NB4 (cell line): Measurements from ENCODE around the gene ZNF26.
A peak's percentile ranks its signal among the peaks of the same experiment; 100 is the strongest.
"Not testable (repeated sequence)": the region's sequence is repeated elsewhere in the genome, so short reads cannot be mapped to it uniquely, and the experiment has no call there.

Experiments used
- CTCF ChIP-seq: IDR thresholded peaks from one replicate; pipeline ENCODE4 v1.5.1; 2012; ENCODE audit warnings: low read depth, low read length
- MAX ChIP-seq: IDR thresholded peaks from 2 replicates; pipeline ENCODE4 v1.6.1; 2011; ENCODE audit warnings: low read depth, low read length
- MYC ChIP-seq: IDR thresholded peaks from 2 replicates; pipeline ENCODE4 v1.6.1; 2011; ENCODE audit warnings: low read depth, low read length
- POLR2A ChIP-seq: IDR thresholded peaks from 2 replicates; pipeline ENCODE4 v1.6.1; 2011; ENCODE audit warnings: mild to moderate bottlenecking; ENCODE audit not compliant: insufficient read length; ENCODE audit errors: extremely low read depth

GRCh38 chr12:132976870-132977269 is 9.3 kb upstream of the ZNF26 start:
- peak; percentile 31 for TF ChIP-seq CTCF
- not testable (repeated sequence) for TF ChIP-seq POLR2A, MAX, MYC
